Fibroblast of lung (primary cell): ENCODE data around the gene NRP1. TPM values are rescaled to one million over a fixed set of nuclear protein-coding genes. Genes with fewer than 3 reads are reported as not detected.

Source experiments
- DNase-seq, 2 donors: peaks; one replicate each; pipeline versions ENCODE4 v3.0.0 to v3.0.0-alpha.2; 2010; ENCODE audit warnings: low read depth in 2 of 2
- H2AFZ ChIP-seq: 2 replicates; pipeline ENCODE4 v1.5.1; 2012; ENCODE audit warnings: low read length, control low read depth, inconsistent platforms
- H3K27ac ChIP-seq: 2 replicates; pipeline ENCODE4 v1.5.1; 2011; ENCODE audit warnings: low read length, control low read depth; ENCODE audit not compliant: insufficient read depth
- H3K27me3 ChIP-seq: 2 replicates; pipeline ENCODE4 v1.5.1; 2011; ENCODE audit warnings: mild to moderate bottlenecking, low read length; ENCODE audit not compliant: control insufficient read depth, insufficient read depth
- H3K36me3 ChIP-seq: 2 replicates; pipeline ENCODE4 v1.5.1; 2011; ENCODE audit warnings: low read length; ENCODE audit not compliant: control insufficient read depth, insufficient read depth
- H3K4me1 ChIP-seq: 2 replicates; pipeline ENCODE4 v1.5.1; 2011; ENCODE audit warnings: low read length; ENCODE audit not compliant: control insufficient read depth, insufficient read depth; ENCODE audit errors: extremely low read depth
- H3K4me2 ChIP-seq: 2 replicates; pipeline ENCODE4 v1.5.1; 2011; ENCODE audit warnings: low read length, control low read depth; ENCODE audit not compliant: insufficient read depth; ENCODE audit errors: extremely low read depth
- H3K4me3 ChIP-seq, 4 experiments: fragments of 200-600 bp in 1 of 4; sonication (generic) in 1 of 4; replicated peaks in 1 of 4; 2 replicates each; pipeline ENCODE4 v1.5.1; 2011 to 2016; ENCODE audit warnings: low read length in 4 of 4, low read depth in 3 of 4, mild to moderate bottlenecking in 3 of 4, control low read depth in 2 of 4, inconsistent platforms in 1 of 4, mixed read lengths in 1 of 4; ENCODE audit not compliant: insufficient read depth in 1 of 4; ENCODE audit errors: control extremely low read depth in 1 of 4
- H3K79me2 ChIP-seq: 2 replicates; pipeline ENCODE4 v1.5.1; 2012; ENCODE audit warnings: mild to moderate bottlenecking, low read length, inconsistent platforms; ENCODE audit not compliant: control insufficient read depth, insufficient read depth
- H3K9ac ChIP-seq: 2 replicates; pipeline ENCODE4 v1.5.1; 2011; ENCODE audit warnings: mild to moderate bottlenecking, low read length, control low read depth; ENCODE audit not compliant: insufficient read depth
- H3K9me3 ChIP-seq: 2 replicates; pipeline ENCODE4 v1.5.1; 2012; ENCODE audit warnings: low read depth, low read length; ENCODE audit not compliant: control insufficient read depth, insufficient read depth
- H4K20me1 ChIP-seq: 2 replicates; pipeline ENCODE4 v1.5.1; 2011; ENCODE audit warnings: low read length; ENCODE audit not compliant: control insufficient read depth, insufficient read depth; ENCODE audit errors: extremely low read depth
- EZH2 ChIP-seq: IDR thresholded peaks from 2 replicates; pipeline ENCODE4 v1.5.1; 2012; ENCODE audit warnings: low read length, control low read depth, mild to moderate bottlenecking; ENCODE audit errors: missing control alignments
- polyA plus RNA-seq, 2 donors: library from polyadenylated mRNA; depleted of rRNA in 1 of 2; stranded (reverse) in 1 of 2; unstranded in 1 of 2; fragments of >200 nt; gene quantifications; 2 replicates each; pipeline ENCODE4 v1.2.1, GENCODE V29; 2011 to 2012; ENCODE audit warnings: missing spikeins in 1 of 2
- total RNA-seq: library from RNA; depleted of rRNA; stranded (reverse); fragments of >200 nt; gene quantifications from 2 replicates; pipeline ENCODE4 v1.2.1, GENCODE V29; 2014
- TF ChIP-seq, protein P1 (sequence below), 2 donors: IDR thresholded peaks in 1 of 2; conservative IDR thresholded peaks in 1 of 2; 1 replicate in 1 of 2; 2 replicates in 1 of 2; pipeline ENCODE4 v1.5.1; 2011 to 2012; ENCODE audit warnings: low read length in 2 of 2, control low read depth in 1 of 2, inconsistent platforms in 1 of 2, low read depth in 1 of 2, mild to moderate bottlenecking in 1 of 2

NRP1 gene
- total and polyA plus RNA-seq, 2 donors (not counting 1 experiment from before 2014, with no cell fraction given), result 187 to 373 TPM

DNA sequence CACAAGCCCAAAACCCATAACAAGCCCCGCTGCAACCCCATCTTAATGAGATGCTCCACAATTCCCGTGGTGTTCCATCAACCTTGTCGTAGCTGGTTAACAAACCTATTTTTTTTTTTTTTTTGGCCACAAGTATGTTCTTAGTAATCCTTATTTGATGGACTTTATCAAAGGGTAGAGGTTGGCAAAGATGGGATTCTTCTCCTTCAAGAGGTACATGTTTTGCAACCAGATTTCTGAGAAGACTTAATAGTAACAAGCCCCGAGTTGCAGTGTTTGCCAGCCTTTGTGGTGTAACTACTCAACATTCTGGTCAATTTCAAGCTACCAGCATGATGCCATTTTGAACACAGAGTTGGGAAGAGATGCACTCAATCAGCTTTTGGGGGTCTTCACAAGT, 181.7 kb downstream of the NRP1 start:
- no peak overlapping the region for H2AFZ ChIP-seq
- H3K4me2 ChIP-seq, result no peak overlapping the region
- H3K9ac ChIP-seq, result no peak overlapping the region
- no peak overlapping the region for H3K27ac ChIP-seq
- no peaks in the 10 kb centered on the region for H3K79me2 ChIP-seq
- no peaks in the 10 kb centered on the region for H3K36me3 ChIP-seq
- H3K27me3 ChIP-seq, result no peaks in the 10 kb centered on the region
- no peak overlapping the region for H3K4me3 ChIP-seq
- H3K4me1 ChIP-seq, result peaks cover 5% of the 10 kb centered on the region
- TF ChIP-seq EZH2, result no peak
- TF ChIP-seq, protein P1, sequence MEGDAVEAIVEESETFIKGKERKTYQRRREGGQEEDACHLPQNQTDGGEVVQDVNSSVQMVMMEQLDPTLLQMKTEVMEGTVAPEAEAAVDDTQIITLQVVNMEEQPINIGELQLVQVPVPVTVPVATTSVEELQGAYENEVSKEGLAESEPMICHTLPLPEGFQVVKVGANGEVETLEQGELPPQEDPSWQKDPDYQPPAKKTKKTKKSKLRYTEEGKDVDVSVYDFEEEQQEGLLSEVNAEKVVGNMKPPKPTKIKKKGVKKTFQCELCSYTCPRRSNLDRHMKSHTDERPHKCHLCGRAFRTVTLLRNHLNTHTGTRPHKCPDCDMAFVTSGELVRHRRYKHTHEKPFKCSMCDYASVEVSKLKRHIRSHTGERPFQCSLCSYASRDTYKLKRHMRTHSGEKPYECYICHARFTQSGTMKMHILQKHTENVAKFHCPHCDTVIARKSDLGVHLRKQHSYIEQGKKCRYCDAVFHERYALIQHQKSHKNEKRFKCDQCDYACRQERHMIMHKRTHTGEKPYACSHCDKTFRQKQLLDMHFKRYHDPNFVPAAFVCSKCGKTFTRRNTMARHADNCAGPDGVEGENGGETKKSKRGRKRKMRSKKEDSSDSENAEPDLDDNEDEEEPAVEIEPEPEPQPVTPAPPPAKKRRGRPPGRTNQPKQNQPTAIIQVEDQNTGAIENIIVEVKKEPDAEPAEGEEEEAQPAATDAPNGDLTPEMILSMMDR (conservative IDR thresholded peaks at IDR 0.05 in 1 of 2, IDR thresholded peaks at IDR 0.05 in 1 of 2; ENCODE audit: low read depth in 1 of 2, low read length in 2 of 2), result no peak
- H3K9me3 ChIP-seq, result no peaks in the 10 kb centered on the region
- H4K20me1 ChIP-seq, result no peaks in the 10 kb centered on the region
- peak in 1 of 2 donors; percentile 30 for DNase-seq

DNA sequence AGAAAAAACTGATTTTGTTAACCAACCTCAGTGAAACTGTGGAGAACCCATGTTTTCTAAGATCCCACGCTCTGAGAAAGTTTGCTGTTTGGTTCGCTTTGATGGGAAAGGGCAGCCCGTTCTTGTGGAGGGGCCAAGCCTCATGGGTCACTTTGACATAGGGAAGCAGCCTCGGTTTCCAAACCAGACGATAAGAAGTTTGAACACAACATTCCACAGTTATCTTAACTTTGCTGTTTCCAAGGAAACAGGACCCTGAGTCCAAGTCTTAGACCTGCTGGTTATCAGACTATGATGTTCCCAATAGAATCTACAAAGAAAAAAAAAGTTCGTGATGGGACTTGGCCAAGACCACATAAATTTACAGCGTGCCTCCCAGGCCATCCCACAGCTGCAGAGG, 182.3 kb downstream of the NRP1 start:
- no peak for TF ChIP-seq EZH2
- TF ChIP-seq, protein P1 (conservative IDR thresholded peaks at IDR 0.05 in 1 of 2, IDR thresholded peaks at IDR 0.05 in 1 of 2; ENCODE audit: low read depth in 1 of 2, low read length in 2 of 2), result no peak
- no peak overlapping the region for H3K4me3 ChIP-seq
- H3K27ac ChIP-seq, result no peak overlapping the region
- H2AFZ ChIP-seq, result no peak overlapping the region
- no peak overlapping the region for H3K4me2 ChIP-seq
- peaks cover 5% of the 10 kb centered on the region for H3K4me1 ChIP-seq
- no peaks in the 10 kb centered on the region for H3K79me2 ChIP-seq
- no peaks in the 10 kb centered on the region for H3K27me3 ChIP-seq
- no peaks in the 10 kb centered on the region for H3K9me3 ChIP-seq
- H4K20me1 ChIP-seq, result no peaks in the 10 kb centered on the region
- peak in 1 of 2 donors; percentile 49 for DNase-seq
- H3K9ac ChIP-seq, result no peak overlapping the region
- no peaks in the 10 kb centered on the region for H3K36me3 ChIP-seq

DNA sequence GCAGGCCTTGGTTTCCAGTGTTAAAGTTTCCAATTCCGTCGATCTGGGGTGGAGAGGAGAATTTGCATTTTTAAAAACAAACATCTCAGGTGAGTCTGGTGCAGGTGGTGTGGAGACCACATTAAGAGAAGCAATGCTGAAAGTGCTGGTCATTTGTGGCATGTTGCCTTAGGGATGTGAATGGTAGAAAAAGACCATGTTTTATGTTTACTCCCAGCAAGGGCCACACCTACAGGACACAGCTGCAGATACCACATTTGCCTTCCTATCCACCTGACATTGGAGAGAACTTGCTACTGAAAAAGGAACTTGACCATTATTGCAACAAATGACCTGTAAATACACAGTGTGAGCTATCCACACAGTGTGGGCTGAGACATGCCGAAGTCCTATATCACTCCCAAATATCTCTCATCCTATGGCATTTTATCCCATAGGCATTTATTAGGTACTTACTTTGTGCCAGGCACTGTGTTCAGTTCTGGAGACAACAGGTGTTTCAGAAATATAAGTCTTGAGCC, 183.1 kb downstream of the NRP1 start:
- H3K36me3 ChIP-seq, result no peaks in the 10 kb centered on the region
- no peak overlapping the region for H3K27ac ChIP-seq
- H2AFZ ChIP-seq, result no peak overlapping the region
- no peaks in the 10 kb centered on the region for H3K79me2 ChIP-seq
- H3K9ac ChIP-seq, result no peak overlapping the region
- H3K4me1 ChIP-seq, result peaks cover 5% of the 10 kb centered on the region
- H3K4me3 ChIP-seq, result no peak overlapping the region
- H3K27me3 ChIP-seq, result no peaks in the 10 kb centered on the region
- TF ChIP-seq, protein P1 (conservative IDR thresholded peaks at IDR 0.05 in 1 of 2, IDR thresholded peaks at IDR 0.05 in 1 of 2; ENCODE audit: low read depth in 1 of 2, low read length in 2 of 2), result no peak
- TF ChIP-seq EZH2, result no peak
- no peaks in the 10 kb centered on the region for H3K9me3 ChIP-seq
- no peaks in the 10 kb centered on the region for H4K20me1 ChIP-seq
- H3K4me2 ChIP-seq, result no peak overlapping the region
- DNase-seq, result no peak
